Measurements from ENCODE around the gene CTNNA3. TPM values are rescaled to one million over a fixed set of nuclear protein-coding genes. Genes with fewer than 3 reads are reported as not detected.

Gene CTNNA3
- total RNA-seq, 1 experiment from 2014 or later: 0.32 TPM

GRCh38 chr10:65993451-65993850, 1702.5 kb downstream of the CTNNA3 start:
- Histone ChIP-seq H2AFZ (ENCODE audit: low read depth, low read length, poor library complexity, severe bottlenecking) (no peak overlapping the region), H3K9me2 (ENCODE audit: insufficient read depth) (no peaks in the 10 kb centered on the region), H3K79me2 (ENCODE audit: insufficient read depth, low read length) (no peaks in the 10 kb centered on the region), H3K36me3 (ENCODE audit: control insufficient read depth in 1 of 2, insufficient read depth in 2 of 2, low read length in 2 of 2) (no peaks in the 10 kb centered on the region), H3K4me1 (ENCODE audit: control insufficient read depth in 1 of 2, insufficient read depth in 2 of 2, low read length in 2 of 2) (no peaks in the 10 kb centered on the region), H3K4me2 (ENCODE audit: low read length) (no peak overlapping the region), H3K9ac (ENCODE audit: low read length) (no peak overlapping the region), H3K9me3 (ENCODE audit: control insufficient read depth in 1 of 2, insufficient read depth in 1 of 2, low read depth in 1 of 2, low read length in 2 of 2) (no peaks in the 10 kb centered on the region), H3K27me3 (ENCODE audit: insufficient read depth, low read length) (no peaks in the 10 kb centered on the region), H4K20me1 (ENCODE audit: insufficient read depth) (no peaks in the 10 kb centered on the region), H3K4me3 (replicated peaks in 1 of 2; ENCODE audit: low read depth in 1 of 2, low read length in 2 of 2) (no peak overlapping the region), H3K27ac (ENCODE audit: low read depth, low read length) (no peak overlapping the region)
- ChIA-PET CTCF (no interaction called here), POLR2A (no interaction called here), RAD21 (ENCODE audit: low non-redundant PET in 1 of 2, low total read pairs in 2 of 2, uncharacterized antibody in 2 of 2, unreplicated experiment in 2 of 2) (no interaction called here)
- TF ChIP-seq CTCF (IDR thresholded peaks at IDR 0.05 in 2 of 3, conservative IDR thresholded peaks at IDR 0.05 in 1 of 3; ENCODE audit: borderline replicate concordance in 1 of 3, insufficient read depth in 1 of 3, low read depth in 2 of 3, low read length in 2 of 3) (no peak), ZBTB33 (IDR thresholded peaks at IDR 0.05; ENCODE audit: extremely low read depth, insufficient replicate concordance, low read length) (no peak), TCF7L2 (IDR thresholded peaks at IDR 0.05; ENCODE audit: borderline replicate concordance, extremely low read depth, insufficient read depth, insufficient read length) (no peak)
- DNase-seq (ENCODE audit: low read depth, low spot score) (no peak), ATAC-seq (no peak)
- BruUV-seq (replicated peaks): no TSS peak
- intact Hi-C loops (cut with micrococcal nuclease): no loop called here

- Histone ChIP-seq H3K27ac (ENCODE audit: low read depth, low read length) (no peak overlapping the region), H3K4me1 (ENCODE audit: control insufficient read depth in 1 of 2, insufficient read depth in 2 of 2, low read length in 2 of 2) (no peaks in the 10 kb centered on the region), H3K27me3 (ENCODE audit: insufficient read depth, low read length) (no peaks in the 10 kb centered on the region), H3K9ac (ENCODE audit: low read length) (no peak overlapping the region), H3K9me2 (ENCODE audit: insufficient read depth) (no peaks in the 10 kb centered on the region), H3K4me2 (ENCODE audit: low read length) (no peak overlapping the region), H3K79me2 (ENCODE audit: insufficient read depth, low read length) (no peaks in the 10 kb centered on the region), H3K9me3 (ENCODE audit: control insufficient read depth in 1 of 2, insufficient read depth in 1 of 2, low read depth in 1 of 2, low read length in 2 of 2) (no peaks in the 10 kb centered on the region), H3K4me3 (replicated peaks in 1 of 2; ENCODE audit: low read depth in 1 of 2, low read length in 2 of 2) (no peak overlapping the region), H4K20me1 (ENCODE audit: insufficient read depth) (no peaks in the 10 kb centered on the region), H3K36me3 (ENCODE audit: control insufficient read depth in 1 of 2, insufficient read depth in 2 of 2, low read length in 2 of 2) (no peaks in the 10 kb centered on the region), H2AFZ (ENCODE audit: low read depth, low read length, poor library complexity, severe bottlenecking) (no peak overlapping the region)
- DNase-seq (ENCODE audit: low read depth, low spot score) (no peak), ATAC-seq (no peak)
- POLR2A ChIA-PET: no interaction called here
- no TSS peak for BruUV-seq (replicated peaks)
- CTCF ChIA-PET: no interaction called here
- RAD21 ChIA-PET (ENCODE audit: low non-redundant PET in 1 of 2, low total read pairs in 2 of 2, uncharacterized antibody in 2 of 2, unreplicated experiment in 2 of 2): no interaction called here
- intact Hi-C loops (cut with micrococcal nuclease): no loop called here
- TF ChIP-seq EZH2 (IDR thresholded peaks at IDR 0.05) (no peak), ZFX (IDR thresholded peaks at IDR 0.05) (no peak), FOSL1 (IDR thresholded peaks at IDR 0.05; ENCODE audit: low read depth) (no peak), SRF (IDR thresholded peaks at IDR 0.05; ENCODE audit: low read depth) (no peak), EZH2phosphoT487 (IDR thresholded peaks at IDR 0.05; ENCODE audit: borderline replicate concordance) (no peak), ELF1 (IDR thresholded peaks at IDR 0.05; ENCODE audit: borderline replicate concordance, low read depth) (no peak), CBX3 (IDR thresholded peaks at IDR 0.05; ENCODE audit: low read depth) (no peak), SIN3A (IDR thresholded peaks at IDR 0.05; ENCODE audit: low read depth) (no peak), YY1 (IDR thresholded peaks at IDR 0.05; ENCODE audit: extremely low read depth, insufficient replicate concordance, low read depth, low read length) (no peak), CTCF (IDR thresholded peaks at IDR 0.05 in 2 of 3, conservative IDR thresholded peaks at IDR 0.05 in 1 of 3; ENCODE audit: borderline replicate concordance in 1 of 3, insufficient read depth in 1 of 3, low read depth in 2 of 3, low read length in 2 of 3) (no peak), POLR2A (IDR thresholded peaks at IDR 0.05; ENCODE audit: borderline replicate concordance, extremely low read depth, insufficient read depth, insufficient read length) (no peak), RAD21 (IDR thresholded peaks at IDR 0.05; ENCODE audit: low read depth) (no peak)
These were observed 1727.1 kb downstream of the CTNNA3 start for GRCh38 chr10:65968871-65969270.
